Osteocyte (in vitro differentiated cells): ENCODE results near the gene SMAD3. TPM values are rescaled to one million over a fixed set of nuclear protein-coding genes. Genes with fewer than 3 reads are reported as not detected.

Experiments used
- DNase-seq: peaks from one replicate; pipeline ENCODE4 v3.0.0; 2021; ENCODE audit warnings: mixed read lengths; ENCODE audit not compliant: unreplicated experiment; ENCODE audit errors: extremely low spot score
- H3K27ac Mint-ChIP-seq: one replicate; pipeline ENCODE4 v1.8.0; 2021; ENCODE audit warnings: mild to moderate bottlenecking, mixed read lengths; ENCODE audit not compliant: unreplicated experiment
- H3K27me3 Mint-ChIP-seq: one replicate; pipeline ENCODE4 v1.8.0; 2021; ENCODE audit warnings: mixed read lengths; ENCODE audit not compliant: unreplicated experiment
- H3K36me3 Mint-ChIP-seq: one replicate; pipeline ENCODE4 v1.8.0; 2021; ENCODE audit warnings: mixed read lengths; ENCODE audit not compliant: unreplicated experiment
- H3K4me1 Mint-ChIP-seq: one replicate; pipeline ENCODE4 v1.8.0; 2021; ENCODE audit warnings: mixed read lengths; ENCODE audit not compliant: unreplicated experiment
- H3K4me3 Mint-ChIP-seq: one replicate; pipeline ENCODE4 v1.8.0; 2021; ENCODE audit warnings: mild to moderate bottlenecking, moderate library complexity, mixed read lengths; ENCODE audit not compliant: unreplicated experiment
- H3K9me3 Mint-ChIP-seq: one replicate; pipeline ENCODE4 v1.8.0; 2021; ENCODE audit warnings: mixed read lengths; ENCODE audit not compliant: unreplicated experiment
- total RNA-seq: library from RNA; stranded (reverse); gene quantifications from 2 replicates; pipeline ENCODE4 v1.2.1, GENCODE V29; 2021
- TF ChIP-seq, protein P1 (sequence below): fragments of 200-600 bp; sonication (generic); IDR thresholded peaks from 2 replicates; pipeline ENCODE4 v1.5.0; 2021; ENCODE audit warnings: antibody characterized with exemption, mild to moderate bottlenecking, moderate library complexity

Gene SMAD3
- total RNA-seq, 1 donor from 2014 or later: 39.7 TPM

- H3K9me3 Mint-ChIP-seq: no peaks in the 10 kb centered on the region
- H3K27me3 Mint-ChIP-seq: no peaks in the 10 kb centered on the region
- H3K27ac Mint-ChIP-seq: peak overlapping the region; percentile 54
- no peak for DNase-seq
- peak overlapping the region; percentile 51 for H3K4me3 Mint-ChIP-seq
- H3K4me1 Mint-ChIP-seq: peaks cover 32% of the 10 kb centered on the region
- TF ChIP-seq, protein P1, sequence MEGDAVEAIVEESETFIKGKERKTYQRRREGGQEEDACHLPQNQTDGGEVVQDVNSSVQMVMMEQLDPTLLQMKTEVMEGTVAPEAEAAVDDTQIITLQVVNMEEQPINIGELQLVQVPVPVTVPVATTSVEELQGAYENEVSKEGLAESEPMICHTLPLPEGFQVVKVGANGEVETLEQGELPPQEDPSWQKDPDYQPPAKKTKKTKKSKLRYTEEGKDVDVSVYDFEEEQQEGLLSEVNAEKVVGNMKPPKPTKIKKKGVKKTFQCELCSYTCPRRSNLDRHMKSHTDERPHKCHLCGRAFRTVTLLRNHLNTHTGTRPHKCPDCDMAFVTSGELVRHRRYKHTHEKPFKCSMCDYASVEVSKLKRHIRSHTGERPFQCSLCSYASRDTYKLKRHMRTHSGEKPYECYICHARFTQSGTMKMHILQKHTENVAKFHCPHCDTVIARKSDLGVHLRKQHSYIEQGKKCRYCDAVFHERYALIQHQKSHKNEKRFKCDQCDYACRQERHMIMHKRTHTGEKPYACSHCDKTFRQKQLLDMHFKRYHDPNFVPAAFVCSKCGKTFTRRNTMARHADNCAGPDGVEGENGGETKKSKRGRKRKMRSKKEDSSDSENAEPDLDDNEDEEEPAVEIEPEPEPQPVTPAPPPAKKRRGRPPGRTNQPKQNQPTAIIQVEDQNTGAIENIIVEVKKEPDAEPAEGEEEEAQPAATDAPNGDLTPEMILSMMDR: no peak
- no peaks in the 10 kb centered on the region for H3K36me3 Mint-ChIP-seq
Measured at GRCh38 chr15:67063689-67064606, 1.5 kb upstream of the SMAD3 start.

DNA sequence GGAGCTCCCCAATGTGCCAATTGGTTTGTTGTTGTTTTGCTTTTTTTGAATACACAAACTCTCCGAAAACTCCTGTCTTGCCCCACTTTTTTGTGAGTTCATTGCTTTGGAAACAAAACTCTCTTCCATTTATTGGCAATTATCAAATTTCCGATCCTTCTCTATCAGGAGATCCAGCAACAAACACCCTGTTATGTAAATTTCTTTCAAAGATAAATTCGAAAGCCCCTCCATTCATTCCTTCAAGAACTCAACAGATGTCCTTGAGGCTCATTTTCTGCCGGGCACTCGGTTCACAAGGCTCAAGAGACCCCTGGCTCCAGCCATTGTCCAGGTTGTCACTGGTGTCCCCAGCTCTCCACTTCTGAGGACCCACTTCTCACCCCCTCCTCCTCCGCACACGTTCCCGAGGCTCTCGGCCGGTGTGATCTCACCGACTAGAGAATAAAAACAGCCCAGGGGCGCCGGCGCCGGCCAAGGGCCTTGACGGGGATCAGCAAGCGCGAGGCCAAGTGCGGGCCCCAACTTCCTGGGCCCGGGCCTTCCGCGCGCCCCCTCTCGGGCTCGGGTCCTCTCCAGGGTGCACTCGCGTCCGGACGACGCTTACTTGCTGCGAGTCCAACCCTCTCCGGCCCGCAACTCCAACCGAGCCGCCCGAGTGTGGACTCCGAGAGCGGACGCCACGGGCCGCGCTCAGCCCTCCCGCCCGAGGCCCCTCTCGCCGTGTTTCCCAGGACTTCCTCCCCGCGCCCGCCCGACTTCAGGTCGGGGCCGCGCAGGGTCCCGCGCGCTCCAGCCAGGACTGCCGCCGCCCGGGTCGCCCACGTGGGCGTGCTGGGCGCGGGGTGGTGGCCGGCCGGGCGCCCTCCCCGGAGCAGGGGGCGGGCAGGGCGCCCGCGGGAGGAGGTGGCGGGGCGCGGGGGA is 533 bp upstream of the SMAD3 start:
- H3K36me3 Mint-ChIP-seq: no peaks in the 10 kb centered on the region
- peak overlapping the region; percentile 62 for H3K4me3 Mint-ChIP-seq
- H3K4me1 Mint-ChIP-seq: peaks cover 36% of the 10 kb centered on the region
- no peaks in the 10 kb centered on the region for H3K27me3 Mint-ChIP-seq
- H3K27ac Mint-ChIP-seq: peak overlapping the region; percentile 54
- TF ChIP-seq, protein P1: no peak
- DNase-seq: peak; percentile 86
- no peaks in the 10 kb centered on the region for H3K9me3 Mint-ChIP-seq

DNA sequence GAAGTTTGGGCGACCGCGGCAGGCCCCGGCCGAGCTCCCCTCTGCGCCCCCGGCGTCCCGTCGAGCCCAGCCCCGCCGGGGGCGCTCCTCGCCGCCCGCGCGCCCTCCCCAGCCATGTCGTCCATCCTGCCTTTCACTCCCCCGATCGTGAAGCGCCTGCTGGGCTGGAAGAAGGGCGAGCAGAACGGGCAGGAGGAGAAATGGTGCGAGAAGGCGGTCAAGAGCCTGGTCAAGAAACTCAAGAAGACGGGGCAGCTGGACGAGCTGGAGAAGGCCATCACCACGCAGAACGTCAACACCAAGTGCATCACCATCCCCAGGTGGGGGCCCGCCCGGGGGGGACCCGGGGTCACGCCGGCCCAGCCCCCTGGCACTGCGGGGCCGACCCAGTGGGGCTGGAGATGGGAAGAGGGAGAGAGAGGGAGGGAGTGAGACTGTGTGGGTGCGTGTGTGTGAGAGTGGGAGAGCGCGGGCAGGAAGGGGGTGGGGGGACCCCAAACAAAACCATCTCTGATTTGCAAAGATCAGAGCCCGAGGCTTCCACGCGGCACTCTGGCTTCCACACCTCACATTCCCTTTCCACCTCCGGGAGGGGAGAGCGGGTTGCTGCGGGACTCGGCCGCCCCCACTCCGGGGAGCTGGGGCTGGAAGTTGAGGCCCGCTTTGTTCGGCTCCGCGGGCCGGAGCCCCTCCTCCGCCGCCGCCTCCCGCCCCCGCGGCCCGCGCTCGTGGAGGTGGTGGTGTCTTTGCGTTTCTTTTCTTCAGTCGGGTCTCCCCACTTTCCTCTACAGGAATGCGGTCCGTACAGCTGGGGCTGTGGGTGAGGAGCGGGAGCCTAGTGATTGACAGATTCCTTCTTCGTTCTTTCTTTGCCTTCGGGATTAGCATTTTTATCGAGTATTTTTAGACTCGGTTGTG is 898 bp downstream of the SMAD3 start:
- H3K4me1 Mint-ChIP-seq: peaks cover 47% of the 10 kb centered on the region
- H3K36me3 Mint-ChIP-seq: peaks cover 3% of the 10 kb centered on the region
- no peak for DNase-seq
- H3K4me3 Mint-ChIP-seq: peak overlapping the region; percentile 96
- TF ChIP-seq, protein P1: no peak
- H3K27me3 Mint-ChIP-seq: no peaks in the 10 kb centered on the region
- no peaks in the 10 kb centered on the region for H3K9me3 Mint-ChIP-seq
- peak overlapping the region; percentile 93 for H3K27ac Mint-ChIP-seq

DNA sequence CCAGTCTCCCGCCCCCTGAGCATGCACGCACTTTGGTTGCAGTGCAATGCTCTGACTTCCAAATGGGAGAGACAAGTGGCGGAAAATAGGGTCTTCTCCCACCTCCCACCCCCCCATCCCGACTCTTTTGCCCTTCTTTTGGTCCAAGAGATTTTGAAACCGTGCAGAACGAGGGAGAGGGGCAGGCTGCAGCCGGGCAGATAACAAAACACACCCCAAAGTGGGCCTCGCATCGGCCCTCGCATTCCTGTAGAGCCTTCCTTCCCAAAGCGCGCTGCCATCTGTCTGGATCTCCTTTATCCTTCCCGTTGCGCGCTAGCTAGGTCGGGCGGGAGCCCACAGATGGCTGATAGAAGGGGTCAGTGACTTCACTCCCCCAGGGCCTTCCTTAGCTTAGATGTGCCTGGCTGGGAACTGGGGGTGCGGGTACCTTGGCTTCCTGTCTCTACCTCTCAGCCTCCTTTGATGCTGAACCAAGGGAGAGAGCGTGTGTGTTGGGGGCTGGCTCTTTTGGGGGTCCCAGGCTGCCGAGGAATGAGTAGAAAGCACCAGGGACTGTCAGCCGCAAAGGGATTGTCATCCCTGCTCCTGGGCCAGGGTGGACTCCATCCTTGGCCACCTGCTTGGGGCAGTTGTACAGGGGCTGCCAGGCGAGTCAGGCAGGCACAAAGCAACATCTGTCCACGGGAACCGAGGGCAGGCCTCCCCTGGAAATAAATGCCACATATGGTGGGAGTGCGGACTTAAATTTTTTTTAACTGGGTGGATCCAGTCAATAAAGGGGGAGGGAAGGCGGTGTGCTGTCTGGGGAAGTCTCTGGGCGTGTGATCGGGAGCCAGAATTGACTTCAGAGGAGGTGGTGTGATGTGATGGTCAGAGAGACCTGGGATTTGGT is 1.8 kb downstream of the SMAD3 start:
- no peak for DNase-seq
- Mint-ChIP-seq H3K27ac (peak overlapping the region; percentile 73), H3K9me3 (no peaks in the 10 kb centered on the region), H3K27me3 (no peaks in the 10 kb centered on the region), H3K4me1 (peaks cover 47% of the 10 kb centered on the region), H3K36me3 (peaks cover 3% of the 10 kb centered on the region), H3K4me3 (peak overlapping the region; percentile 96)
- TF ChIP-seq, protein P1: no peak
